GM19099 (cell line): ENCODE data around the gene HSD3B1.

ENCODE experiments used
- POLR2A ChIP-seq: IDR thresholded peaks from 3 replicates; pipeline ENCODE4 v1.6.1; 2011; ENCODE audit warnings: low read depth; ENCODE audit not compliant: insufficient read length; ENCODE audit errors: extremely low read depth

The HSD3B1 gene

DNA sequence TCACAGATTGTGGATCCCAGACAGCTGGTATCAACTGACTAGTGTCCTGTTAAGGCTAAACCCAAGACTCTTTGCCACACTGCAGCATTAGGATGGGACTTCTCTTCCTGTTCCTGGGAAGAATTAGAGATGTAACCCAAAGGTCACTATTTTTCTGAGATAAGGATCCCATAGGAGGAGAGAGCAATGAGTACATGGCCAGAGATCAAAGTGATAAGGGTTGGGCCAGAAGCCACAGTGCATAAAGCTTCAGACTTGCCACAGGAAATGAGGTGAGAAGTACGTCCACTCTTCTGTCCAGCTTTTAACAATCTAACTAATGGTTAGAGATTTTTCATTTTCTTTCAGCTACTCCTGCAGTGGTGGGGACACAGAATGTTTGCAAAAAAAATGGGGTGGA is at the start of gene HSD3B1:
Gene HSD3B1 (plus strand): TSS at position 270 of the 400 bp plus-strand sequence. CDS start 267 bp downstream, outside the sequence.
- no peak for TF ChIP-seq POLR2A

- no peak for TF ChIP-seq POLR2A
These were observed 44.0 kb upstream of the HSD3B1 start for GRCh38 chr1:119462964-119463363.

GRCh38 chr1:119463569-119463968 is 43.4 kb upstream of the HSD3B1 start:
- no peak for TF ChIP-seq POLR2A

DNA sequence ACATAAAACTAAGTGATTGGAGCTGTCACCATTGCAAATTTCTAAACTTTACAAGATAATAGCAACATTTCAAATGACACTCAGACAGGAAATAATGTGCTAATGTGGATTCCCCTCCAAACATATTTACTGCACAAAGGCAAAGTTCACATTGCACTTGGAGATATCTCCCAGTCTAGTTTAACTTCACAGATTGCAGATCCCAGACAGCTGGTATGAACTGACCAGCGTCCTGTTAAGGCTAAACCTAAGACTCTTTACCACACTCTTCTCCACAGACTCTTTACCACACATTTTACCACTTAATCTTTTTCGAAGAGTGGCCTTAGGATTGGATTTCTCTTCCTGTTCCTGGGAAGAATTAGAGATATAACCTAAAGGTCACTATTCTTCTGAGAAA is 40.6 kb upstream of the HSD3B1 start:
- TF ChIP-seq POLR2A = no peak

DNA sequence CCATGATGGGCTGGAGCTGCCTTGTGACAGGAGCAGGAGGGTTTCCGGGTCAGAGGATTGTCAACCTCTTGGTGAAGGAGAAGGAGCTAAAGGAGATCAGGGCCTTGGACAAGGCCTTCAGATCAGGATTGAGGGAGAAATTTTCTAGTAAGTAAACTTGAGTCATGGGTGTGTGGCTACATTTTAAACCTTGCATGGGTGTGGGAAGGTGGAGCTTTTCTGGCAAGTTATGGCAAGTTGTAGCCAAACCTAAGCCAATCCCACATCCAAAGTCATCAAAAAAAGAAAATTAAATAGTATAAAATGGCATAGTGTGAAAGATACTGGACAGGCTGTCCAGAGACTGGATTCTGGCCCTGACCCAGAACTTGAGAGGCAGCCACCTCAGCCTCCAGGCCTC is 39.8 kb upstream of the HSD3B1 start:
- TF ChIP-seq POLR2A = no peak

GRCh38 chr1:119467857-119468668 is 38.9 kb upstream of the HSD3B1 start:
- no peak for TF ChIP-seq POLR2A

DNA sequence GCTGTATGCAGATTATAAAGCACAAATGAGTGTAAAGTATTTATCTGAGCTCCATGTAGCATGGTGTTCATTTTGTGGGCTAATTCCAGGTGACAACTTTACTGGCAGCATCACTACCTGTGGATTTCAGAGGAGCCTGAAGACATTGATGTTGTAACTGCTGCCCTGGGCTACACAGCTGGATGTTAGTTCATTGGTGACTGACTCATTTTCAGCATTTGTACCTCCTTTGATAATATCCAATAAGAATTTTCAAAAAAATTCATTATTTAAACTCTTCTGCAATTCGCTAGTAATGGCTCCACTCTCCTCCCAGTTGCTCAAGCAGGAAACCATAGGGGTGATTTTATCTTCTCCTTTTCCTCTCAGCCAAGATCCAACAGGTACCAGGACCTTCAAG is 37.3 kb upstream of the HSD3B1 start:
- TF ChIP-seq POLR2A = no peak

DNA sequence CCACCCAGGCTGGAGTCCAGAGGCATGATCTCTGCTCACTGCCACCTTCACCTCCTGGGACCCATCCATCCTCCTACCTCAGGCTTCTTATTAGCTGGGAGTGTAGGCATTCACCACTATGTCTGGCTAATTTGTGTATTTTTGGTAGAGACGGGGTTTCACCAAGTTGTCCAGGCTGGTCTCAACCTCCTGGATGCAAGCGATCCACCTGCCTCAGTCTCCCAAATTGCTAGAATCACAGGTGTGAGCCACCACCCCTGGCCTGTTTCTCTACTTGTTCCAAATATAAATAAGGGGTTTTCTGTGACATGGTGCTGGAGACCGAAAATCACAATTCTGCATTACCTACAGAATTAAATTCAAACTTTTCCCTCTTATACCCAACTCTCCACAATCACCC is 36.6 kb upstream of the HSD3B1 start:
- TF ChIP-seq POLR2A = no peak

GRCh38 chr1:119470958-119471357 is 36.1 kb upstream of the HSD3B1 start:
- TF ChIP-seq POLR2A = no peak

DNA sequence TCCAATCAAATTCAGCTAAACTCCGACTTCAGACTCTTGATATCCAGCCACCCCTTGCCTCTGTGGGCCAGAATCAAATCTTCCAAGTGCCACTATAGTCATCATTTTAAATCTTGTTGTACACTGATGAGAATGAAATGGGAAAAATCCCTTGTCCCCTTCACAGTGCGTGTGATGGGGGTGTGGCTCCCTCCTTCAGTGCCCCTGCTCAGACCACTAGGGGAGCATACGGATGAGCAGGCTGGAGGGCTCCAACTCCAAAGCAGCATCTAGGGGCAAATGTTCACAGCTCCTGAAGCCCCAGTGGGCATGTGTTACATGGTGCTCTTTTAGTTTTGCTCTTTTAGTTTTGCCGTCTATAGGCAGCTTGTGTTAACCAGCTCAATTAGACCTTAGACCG is 35.4 kb upstream of the HSD3B1 start:
- TF ChIP-seq POLR2A = no peak

DNA sequence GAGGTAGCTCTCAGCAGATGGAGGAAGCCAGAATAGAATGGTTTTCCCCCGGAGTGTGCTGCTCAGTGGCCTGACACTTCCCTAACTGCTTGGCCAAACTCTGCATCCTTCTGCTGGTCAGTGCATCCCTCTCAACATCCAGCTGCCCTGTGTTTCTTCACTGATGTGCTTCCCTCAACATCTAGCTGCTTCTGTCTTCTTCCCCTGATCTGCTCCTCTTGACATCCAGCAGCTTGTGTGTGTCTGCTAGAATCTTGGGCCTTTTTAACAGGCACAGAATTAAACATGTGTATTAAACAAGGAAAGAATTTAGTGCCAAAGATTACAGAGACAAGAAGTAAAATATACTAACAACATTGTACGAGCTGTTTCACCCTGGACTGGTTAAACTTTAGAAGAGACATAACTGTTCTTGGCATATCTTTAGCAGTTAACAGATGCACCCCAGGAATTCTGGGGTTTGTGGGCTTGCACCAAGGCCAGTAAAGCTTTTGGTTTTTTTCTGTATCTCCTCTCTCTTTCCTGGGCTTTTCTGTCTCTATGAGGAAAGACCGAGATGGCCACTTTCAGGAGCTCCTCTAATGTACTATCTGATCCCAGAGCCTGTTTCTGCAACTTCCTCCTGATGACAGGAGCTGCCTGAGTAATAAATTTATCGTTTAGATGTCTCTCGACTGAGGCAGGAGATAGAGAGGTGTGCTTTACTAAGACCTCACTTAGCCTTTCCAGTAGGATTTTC is 34.8 kb upstream of the HSD3B1 start:
- TF ChIP-seq POLR2A = no peak

GRCh38 chr1:119472819-119473175 is 34.2 kb upstream of the HSD3B1 start:
- no peak for TF ChIP-seq POLR2A

DNA sequence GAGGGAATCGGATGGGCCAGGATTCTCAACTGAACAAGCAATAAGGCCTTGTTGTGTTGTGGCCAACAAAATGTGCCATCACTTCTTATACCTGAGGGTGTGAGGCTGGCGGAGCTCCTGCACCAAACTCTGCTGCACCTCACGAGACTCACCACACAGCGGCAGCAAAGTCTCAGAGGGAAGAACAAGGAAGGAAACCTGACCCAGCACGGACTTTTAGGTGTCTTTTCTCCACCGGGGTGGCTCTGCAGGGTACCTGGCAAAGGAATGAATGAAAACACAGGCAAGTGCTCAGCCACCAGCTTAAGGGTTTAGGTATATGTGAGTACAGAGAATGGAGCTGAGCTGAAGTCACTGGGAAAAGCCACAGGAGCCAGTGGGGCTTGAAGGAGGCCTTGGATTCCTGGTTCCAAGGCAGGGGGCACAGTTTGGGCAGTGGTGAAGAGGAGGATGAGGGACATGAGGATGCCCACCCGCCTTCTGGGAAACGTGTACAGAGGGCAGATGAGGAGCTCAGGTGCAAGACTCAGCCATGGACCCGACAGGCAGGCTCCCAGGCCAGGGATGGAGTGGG is 31.1 kb upstream of the HSD3B1 start:
- no peak for TF ChIP-seq POLR2A

GRCh38 chr1:119477710-119478109 is 29.3 kb upstream of the HSD3B1 start:
- no peak for TF ChIP-seq POLR2A

DNA sequence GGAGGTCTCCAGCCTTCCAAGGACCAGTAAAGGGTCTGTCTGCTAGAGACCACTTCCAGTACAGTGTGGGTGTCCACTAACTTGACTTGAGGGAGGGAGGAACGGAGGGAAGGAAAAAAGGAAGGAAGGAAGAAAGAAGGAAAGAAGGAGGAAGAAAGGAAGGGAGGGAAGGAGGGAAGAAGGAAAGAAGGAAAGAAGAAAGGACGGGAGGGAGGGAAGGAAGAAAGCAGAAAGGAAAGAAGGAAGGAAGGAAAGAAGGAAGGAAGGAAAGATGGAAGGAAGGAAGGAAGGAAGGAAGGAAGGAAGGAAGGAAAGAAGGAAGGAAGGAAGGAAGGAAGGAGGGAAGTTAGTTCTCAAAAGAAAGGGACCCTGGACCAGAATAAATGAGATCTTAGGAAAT is 26.8 kb upstream of the HSD3B1 start:
- no peak for TF ChIP-seq POLR2A

- TF ChIP-seq POLR2A = no peak
These were observed 25.1 kb upstream of the HSD3B1 start for GRCh38 chr1:119481951-119482350.
